HUES6 (cell line): Measurements from ENCODE around the gene SERP2.

Experiments used
- H3K27ac ChIP-seq: 2 replicates; pipeline ENCODE4 v1.7.0; 2013; ENCODE audit warnings: low read depth, mild to moderate bottlenecking, low read length, inconsistent platforms
- H3K27me3 ChIP-seq: 2 replicates; pipeline ENCODE4 v1.6.1; 2013; ENCODE audit warnings: low read length; ENCODE audit not compliant: control insufficient read depth, insufficient read depth
- H3K36me3 ChIP-seq: 2 replicates; pipeline ENCODE4 v1.6.1; 2013; ENCODE audit warnings: low read length; ENCODE audit not compliant: control insufficient read depth, insufficient read depth
- H3K4me1 ChIP-seq: 2 replicates; pipeline ENCODE4 v1.6.1; 2013; ENCODE audit warnings: low read length; ENCODE audit not compliant: control insufficient read depth, insufficient read depth
- H3K4me3 ChIP-seq: 2 replicates; pipeline ENCODE4 v1.5.1; 2013; ENCODE audit warnings: low read depth, low read length
- H3K9ac ChIP-seq: one replicate; pipeline ENCODE4 v1.6.1; 2013; ENCODE audit warnings: mild to moderate bottlenecking, low read length
- H3K9me3 ChIP-seq: 2 replicates; pipeline ENCODE4 v1.6.1; 2013; ENCODE audit warnings: low read depth, low read length; ENCODE audit not compliant: control insufficient read depth, insufficient read depth

SERP2 gene

DNA sequence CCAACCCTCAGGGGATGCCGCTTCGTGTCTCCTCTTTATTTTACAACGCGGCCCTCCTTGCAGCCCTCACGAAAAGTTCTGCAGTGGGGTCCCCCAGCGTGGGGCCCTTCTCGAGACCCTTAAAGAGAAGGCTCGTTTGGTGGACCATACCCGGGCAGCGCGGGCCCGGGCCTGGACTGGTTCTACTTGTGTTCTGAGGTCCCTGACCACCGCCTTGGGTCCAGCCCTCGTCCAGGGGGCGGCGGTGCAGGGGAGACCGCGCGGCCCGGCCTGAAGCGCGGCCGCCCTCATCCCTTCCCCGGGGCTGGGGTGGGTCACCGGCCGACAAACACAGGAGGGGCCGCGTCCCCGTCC is 400 bp upstream of the SERP2 start:
- peak overlapping the region; percentile 87 for H3K4me3 ChIP-seq
- H3K36me3 ChIP-seq, result no peaks in the 10 kb centered on the region
- no peak overlapping the region for H3K27ac ChIP-seq
- no peaks in the 10 kb centered on the region for H3K9me3 ChIP-seq
- peaks cover 16% of the 10 kb centered on the region for H3K4me1 ChIP-seq
- H3K27me3 ChIP-seq, result peaks cover 16% of the 10 kb centered on the region
- peak overlapping the region; percentile 64 for H3K9ac ChIP-seq

DNA sequence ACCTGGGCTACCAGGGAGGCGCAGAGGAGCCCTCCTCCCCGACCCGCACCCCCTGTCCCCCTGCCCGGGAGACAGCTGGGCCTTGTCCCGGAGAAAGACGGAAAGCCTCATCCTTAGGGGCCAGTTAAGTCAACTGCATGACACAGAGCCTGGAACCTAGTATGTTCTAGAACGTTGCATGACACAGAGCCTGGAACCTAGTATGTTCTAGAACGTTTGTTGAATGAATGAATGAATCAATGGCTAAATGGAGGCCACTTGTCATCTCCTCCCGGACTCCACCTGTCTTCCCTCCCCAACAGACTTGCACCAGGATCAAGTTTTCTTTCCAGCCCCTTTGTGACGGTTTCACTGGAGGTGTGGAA is 706 bp downstream of the SERP2 start:
- no peak overlapping the region for H3K27ac ChIP-seq
- no peaks in the 10 kb centered on the region for H3K36me3 ChIP-seq
- H3K9me3 ChIP-seq, result no peaks in the 10 kb centered on the region
- no peak overlapping the region for H3K9ac ChIP-seq
- peak overlapping the region; percentile 52 for H3K4me3 ChIP-seq
- peaks cover 23% of the 10 kb centered on the region for H3K4me1 ChIP-seq
- peaks cover 16% of the 10 kb centered on the region for H3K27me3 ChIP-seq

DNA sequence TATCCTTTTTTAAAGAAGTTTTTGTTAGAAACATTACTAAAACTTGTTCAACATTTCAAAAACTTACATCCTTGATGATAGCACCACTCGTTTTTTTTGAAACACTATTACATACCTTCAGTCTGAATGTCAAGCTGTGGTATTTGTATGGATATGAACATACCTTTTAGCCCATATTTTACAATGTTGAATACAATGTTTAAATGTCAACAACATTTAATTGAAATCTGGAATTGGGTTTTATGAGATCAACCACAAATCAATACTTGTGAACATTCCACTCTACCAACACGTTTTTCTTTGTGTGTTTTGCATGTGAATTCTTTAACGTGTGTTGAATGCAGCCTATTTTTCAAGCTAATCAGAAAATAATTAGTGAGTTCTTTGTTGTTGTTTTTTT is 4.7 kb downstream of the SERP2 start:
- Histone ChIP-seq H3K9ac (no peak overlapping the region), H3K4me3 (no peak overlapping the region), H3K4me1 (peaks cover 15% of the 10 kb centered on the region), H3K9me3 (no peaks in the 10 kb centered on the region), H3K36me3 (no peaks in the 10 kb centered on the region), H3K27me3 (peaks cover 6% of the 10 kb centered on the region), H3K27ac (no peak overlapping the region)

DNA sequence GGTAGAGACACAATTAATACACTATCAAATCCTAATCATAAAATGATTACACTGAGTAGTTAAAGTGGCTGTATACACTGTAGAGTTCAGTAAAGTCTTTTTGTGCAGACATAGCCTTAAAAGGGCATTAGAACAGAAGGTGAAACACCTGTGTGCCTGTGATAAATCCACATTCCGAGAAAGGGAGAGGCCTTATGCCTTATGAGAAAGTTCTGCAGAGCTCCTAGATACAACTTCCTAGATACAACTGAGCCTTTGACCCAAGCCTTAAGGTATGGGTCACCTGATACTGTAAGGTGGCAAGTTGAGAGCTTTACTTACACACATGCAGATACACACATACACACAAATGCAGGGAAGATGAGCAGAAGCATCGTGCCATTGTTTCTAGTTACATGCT is 6.3 kb downstream of the SERP2 start:
- Histone ChIP-seq H3K9ac (no peak overlapping the region), H3K36me3 (no peaks in the 10 kb centered on the region), H3K27me3 (no peaks in the 10 kb centered on the region), H3K4me1 (peaks cover 9% of the 10 kb centered on the region; the same call in 1 of the 2 replicates), H3K9me3 (no peaks in the 10 kb centered on the region), H3K4me3 (no peak overlapping the region), H3K27ac (no peak overlapping the region)

DNA sequence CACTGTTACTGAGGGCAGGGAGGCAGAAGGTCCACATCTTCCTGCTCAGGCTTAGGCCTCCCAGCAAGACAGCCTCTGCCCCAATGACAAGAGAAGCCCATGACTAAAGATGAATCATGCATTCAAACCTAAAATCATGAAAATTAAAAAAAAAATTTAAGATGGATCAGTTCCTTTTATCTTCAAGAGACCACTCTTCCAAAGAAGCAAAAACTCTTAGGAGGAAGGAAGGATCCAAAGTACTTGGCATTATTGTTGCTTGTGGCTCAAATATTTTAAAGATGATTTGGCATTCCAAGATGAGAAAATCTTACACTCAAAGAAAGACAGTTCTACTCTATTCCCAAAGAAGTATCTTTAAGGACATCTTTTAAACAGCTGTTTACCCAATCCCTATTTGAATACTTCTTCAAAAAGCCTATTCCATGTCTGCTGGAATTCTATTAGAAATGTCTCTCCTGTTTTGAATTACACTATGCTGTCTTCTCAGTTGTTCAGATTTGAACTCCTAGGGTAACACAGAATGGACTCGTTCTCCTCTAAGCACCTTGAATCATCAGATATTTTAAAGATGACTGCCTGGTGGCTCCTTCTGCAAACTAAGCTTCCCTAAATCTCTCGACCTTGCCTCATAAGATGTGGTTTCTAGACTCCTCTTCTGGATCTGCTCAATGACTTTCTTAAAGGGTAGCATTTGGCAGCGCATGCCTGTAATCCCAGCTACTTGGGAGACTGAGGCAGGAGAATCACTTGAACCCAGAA is 7.0 kb downstream of the SERP2 start:
- Histone ChIP-seq H3K27me3 (no peaks in the 10 kb centered on the region), H3K4me1 (peaks cover 9% of the 10 kb centered on the region; the same call in 1 of the 2 replicates), H3K27ac (no peak overlapping the region), H3K9ac (no peak overlapping the region), H3K4me3 (no peak overlapping the region), H3K36me3 (no peaks in the 10 kb centered on the region), H3K9me3 (no peaks in the 10 kb centered on the region)

DNA sequence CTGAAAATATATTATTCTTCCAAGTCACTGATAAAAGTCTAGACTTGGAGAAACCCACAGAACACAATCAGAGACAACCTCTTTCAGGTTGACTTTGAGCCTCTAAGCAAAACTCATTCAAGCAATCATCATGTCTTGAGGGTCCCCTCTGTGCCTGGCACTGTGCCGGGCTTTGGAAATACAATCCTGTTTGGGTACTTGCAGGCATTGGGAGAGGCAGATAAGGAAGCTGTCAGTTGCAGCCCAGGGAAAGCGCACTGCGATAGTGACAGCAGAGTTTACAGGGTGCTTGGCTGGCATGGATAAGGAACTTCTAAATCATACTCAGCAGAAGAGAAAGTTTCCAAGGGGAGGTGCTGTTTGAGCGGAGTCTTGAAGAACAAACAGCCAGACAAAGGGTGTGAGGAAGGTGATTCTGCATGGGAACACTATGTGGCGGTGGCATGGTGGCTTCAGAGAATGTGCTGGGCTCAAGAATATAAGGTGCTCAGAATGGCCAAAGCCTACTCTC is 9.1 kb downstream of the SERP2 start:
- Histone ChIP-seq H3K4me1 (peaks cover 14% of the 10 kb centered on the region), H3K4me3 (no peak overlapping the region), H3K27ac (no peak overlapping the region)

DNA sequence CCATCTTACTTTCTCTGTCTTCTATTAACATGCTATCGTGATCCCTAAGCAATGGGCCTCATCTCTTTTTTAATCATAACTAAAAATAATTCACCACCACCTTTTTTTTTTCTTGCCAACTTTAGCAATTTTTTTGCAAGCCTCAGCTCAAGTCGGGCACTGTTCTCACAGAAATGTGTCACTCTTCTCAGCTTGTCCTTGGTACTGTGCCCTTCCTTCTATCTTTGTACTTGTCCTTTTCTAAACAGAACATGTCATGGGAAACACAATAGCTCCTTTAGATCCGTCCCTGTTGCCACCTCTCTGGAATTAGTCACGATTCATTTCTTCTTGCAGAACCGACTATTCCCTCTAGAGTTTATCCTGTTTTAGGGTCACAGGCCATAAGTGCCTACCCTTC is 10.3 kb downstream of the SERP2 start:
- H3K27ac ChIP-seq, result no peak overlapping the region
- H3K9me3 ChIP-seq, result no peaks in the 10 kb centered on the region
- no peak overlapping the region for H3K9ac ChIP-seq
- H3K4me1 ChIP-seq, result peaks cover 15% of the 10 kb centered on the region
- H3K27me3 ChIP-seq, result no peaks in the 10 kb centered on the region
- H3K36me3 ChIP-seq, result no peaks in the 10 kb centered on the region
- H3K4me3 ChIP-seq, result no peak overlapping the region

More for the DNA sequence above, 9.1 kb downstream of the SERP2 start:
- no peak overlapping the region for H3K9ac ChIP-seq
- no peaks in the 10 kb centered on the region for H3K27me3 ChIP-seq
- no peaks in the 10 kb centered on the region for H3K36me3 ChIP-seq
- no peaks in the 10 kb centered on the region for H3K9me3 ChIP-seq

DNA sequence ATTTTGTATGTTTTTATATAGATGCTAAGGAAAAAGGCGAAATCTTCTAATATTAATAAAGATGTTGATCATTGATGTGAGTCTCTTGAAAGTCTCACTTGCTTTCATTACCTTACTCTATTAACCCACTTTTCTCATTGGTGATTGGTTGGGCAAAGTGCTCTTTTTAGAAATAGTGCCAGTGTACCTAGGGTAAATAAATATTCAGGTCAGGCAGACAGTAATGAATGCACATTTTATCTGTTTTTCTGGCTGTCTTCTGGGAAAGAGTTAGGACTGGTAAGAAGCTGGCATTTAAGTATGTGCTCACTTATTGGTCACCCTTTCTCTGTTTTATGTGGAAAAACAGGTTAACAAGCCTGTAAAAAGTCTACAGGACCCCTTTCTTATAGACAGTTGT is 11.2 kb downstream of the SERP2 start:
- Histone ChIP-seq H3K36me3 (no peaks in the 10 kb centered on the region), H3K27me3 (no peaks in the 10 kb centered on the region), H3K4me3 (no peak overlapping the region), H3K9me3 (no peaks in the 10 kb centered on the region), H3K27ac (no peak overlapping the region), H3K4me1 (peaks cover 20% of the 10 kb centered on the region), H3K9ac (no peak overlapping the region)

DNA sequence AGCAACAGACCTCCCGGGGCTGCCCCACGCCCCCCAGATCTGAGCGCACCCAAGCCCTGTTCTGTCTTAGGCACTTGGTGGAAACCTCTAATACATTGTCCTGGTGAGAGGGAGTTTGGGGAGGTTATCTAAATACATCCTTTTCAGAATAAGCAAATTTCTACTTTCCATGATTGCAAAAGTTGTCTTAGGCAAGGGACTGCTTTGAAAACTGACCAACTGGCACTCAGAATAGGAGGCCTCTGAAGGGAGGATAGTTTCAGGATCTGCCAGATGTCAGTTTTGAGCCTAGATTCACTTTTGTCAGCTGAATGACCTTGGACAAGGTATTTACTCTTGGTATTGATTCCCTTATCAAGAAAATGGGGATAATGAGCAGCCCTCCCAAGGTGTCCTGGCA is 11.8 kb downstream of the SERP2 start:
- peaks cover 25% of the 10 kb centered on the region for H3K4me1 ChIP-seq
- H3K9ac ChIP-seq, result no peak overlapping the region
- no peaks in the 10 kb centered on the region for H3K27me3 ChIP-seq
- H3K4me3 ChIP-seq, result no peak overlapping the region
- no peaks in the 10 kb centered on the region for H3K9me3 ChIP-seq
- H3K27ac ChIP-seq, result no peak overlapping the region
- H3K36me3 ChIP-seq, result no peaks in the 10 kb centered on the region

DNA sequence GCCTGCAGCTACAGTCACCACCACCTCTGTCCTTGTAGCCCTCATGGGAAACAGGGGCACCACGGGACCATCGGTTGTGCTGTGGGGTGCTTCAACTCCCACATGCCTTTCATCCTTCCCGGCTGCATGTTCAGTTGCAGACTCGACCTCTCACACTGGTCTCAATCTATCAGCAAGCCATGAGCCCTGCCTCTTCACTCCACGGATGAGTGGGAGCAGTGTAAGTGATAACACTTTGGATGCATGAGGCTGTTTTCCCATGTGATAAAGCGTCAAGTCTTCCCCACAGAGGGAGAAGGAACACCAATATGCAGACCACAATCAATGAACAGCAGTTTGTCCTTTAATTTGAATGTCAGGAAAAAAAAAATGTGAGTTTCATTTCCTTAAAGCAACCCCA is 12.2 kb downstream of the SERP2 start:
- H3K36me3 ChIP-seq, result no peaks in the 10 kb centered on the region
- H3K9me3 ChIP-seq, result no peaks in the 10 kb centered on the region
- H3K9ac ChIP-seq, result no peak overlapping the region
- H3K27ac ChIP-seq, result no peak overlapping the region
- H3K27me3 ChIP-seq, result no peaks in the 10 kb centered on the region
- no peak overlapping the region for H3K4me3 ChIP-seq
- peaks cover 29% of the 10 kb centered on the region for H3K4me1 ChIP-seq

DNA sequence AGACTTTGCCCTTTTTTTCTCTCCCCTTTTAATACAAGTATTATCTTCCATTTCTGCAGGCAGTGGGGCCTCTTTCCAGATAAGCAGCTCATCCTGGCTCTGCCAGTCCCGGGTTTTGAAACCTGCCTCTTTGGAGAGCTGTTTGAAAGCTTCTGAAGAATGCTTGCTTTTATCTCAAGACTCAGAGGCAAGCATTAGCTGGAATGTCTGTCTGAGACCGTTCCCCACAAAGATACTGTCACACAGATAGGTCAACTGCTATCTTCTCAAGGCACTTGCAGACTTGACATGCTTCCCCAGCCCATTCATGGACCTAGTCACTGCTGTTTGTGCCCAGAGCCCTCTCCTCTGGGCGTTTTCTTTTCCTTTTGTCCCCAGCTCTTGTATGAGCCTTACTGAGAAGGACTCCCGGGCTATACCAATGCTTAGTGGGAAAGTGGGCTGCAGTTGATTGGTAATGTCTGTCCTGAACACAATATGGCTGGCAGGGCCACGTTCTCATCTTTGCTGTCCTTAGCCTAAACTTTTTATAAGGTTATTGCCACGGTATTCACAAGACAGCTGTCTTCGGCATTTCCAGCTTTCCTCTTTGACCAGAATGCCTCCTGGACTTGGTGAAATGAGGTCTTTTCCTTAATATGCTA is 13.4 kb downstream of the SERP2 start:
- peaks cover 31% of the 10 kb centered on the region for H3K4me1 ChIP-seq
- no peaks in the 10 kb centered on the region for H3K36me3 ChIP-seq
- H3K27ac ChIP-seq, result no peak overlapping the region; the same call in 1 of the 2 replicates
- no peaks in the 10 kb centered on the region for H3K9me3 ChIP-seq
- H3K27me3 ChIP-seq, result no peaks in the 10 kb centered on the region
- H3K4me3 ChIP-seq, result no peak overlapping the region
- no peak overlapping the region for H3K9ac ChIP-seq
